GM12878 (cell line): Measurements from ENCODE around the gene TTR. TPM values are rescaled to one million over a fixed set of nuclear protein-coding genes. Genes with fewer than 3 reads are reported as not detected.

Source experiments
- ATAC-seq: fragments of 200-7000 bp; cut with Tn5 transposase; 3 replicates; pipeline ENCODE4 v1.9.1; 2020; ENCODE audit warnings: mild to moderate bottlenecking, moderate library complexity
- BruUV-seq: library from RNA; stranded (reverse); fragments of 400-500 nt; replicated peaks from 2 replicates; lab custom pipeline; 2021; lab: Mats Ljungman, UMichigan
- CTCF ChIA-PET: fragments of 300-600 bp; sonication (Branson Sonifier 250); formaldehyde crosslinking; extraction: SDS; loops from one replicate; lab custom pipeline; 2021; ENCODE audit warnings: inconsistent platforms; lab: Yijun Ruan, JAX
- POLR2A ChIA-PET: fragments of 350-600 bp; formaldehyde crosslinking; extraction: SDS; loops from one replicate; lab custom pipeline; 2021; ENCODE audit warnings: inconsistent platforms; lab: Charles Lee
- RAD21 ChIA-PET: fragments of 300-600 bp; sonication (Branson Sonifier 250); formaldehyde crosslinking; loops from one replicate; lab custom pipeline; 2023; ENCODE audit warnings: antibody characterized with exemption; ENCODE audit not compliant: unreplicated experiment; lab: Charles Lee
- SMC1A ChIA-PET: fragments of 300-600 bp; sonication (Branson Sonifier 250); formaldehyde crosslinking; loops from one replicate; lab custom pipeline; 2023; ENCODE audit not compliant: unreplicated experiment, uncharacterized antibody; lab: Charles Lee
- DNase-seq: peaks from one replicate; pipeline ENCODE4 v3.0.0-alpha.2; 2011; ENCODE audit warnings: low read depth, low spot score
- FAIRE-seq: peaks from 3 replicates; lab custom pipeline; 2011; peaks lifted over from hg19 to GRCh38; lab: Jason Lieb, UNC
- H2AFZ ChIP-seq: 2 replicates; pipeline ENCODE4 v1.6.0; 2011; ENCODE audit warnings: low read depth, low read length, control low read depth; ENCODE audit not compliant: control insufficient read depth
- H3K27ac ChIP-seq: 2 replicates; pipeline ENCODE4 v1.5.1; 2011; ENCODE audit warnings: control low read depth; ENCODE audit not compliant: control insufficient read depth, insufficient read depth
- H3K27me3 ChIP-seq, 2 experiments: replicated peaks in 1 of 2; 2 replicates each; pipeline versions ENCODE4 v1.6.0 to v1.6.1; 2011; ENCODE audit warnings: low read length in 1 of 2; ENCODE audit not compliant: control insufficient read depth in 2 of 2, insufficient read depth in 2 of 2
- H3K36me3 ChIP-seq, 2 experiments: 2 replicates each; pipeline ENCODE4 v1.5.1; 2011; ENCODE audit warnings: low read length in 1 of 2; ENCODE audit not compliant: control insufficient read depth in 2 of 2, insufficient read depth in 2 of 2
- H3K4me1 ChIP-seq: 2 replicates; pipeline ENCODE4 v1.6.1; 2011; ENCODE audit warnings: mild to moderate bottlenecking, low read length, moderate library complexity, mixed read lengths; ENCODE audit not compliant: control insufficient read depth, insufficient read depth
- H3K4me2 ChIP-seq: 2 replicates; pipeline ENCODE4 v1.6.0; 2011; ENCODE audit warnings: control low read depth; ENCODE audit not compliant: control insufficient read depth, insufficient read depth
- H3K4me3 ChIP-seq: fragments of 200-600 bp; sonication (generic); 2 replicates; pipeline ENCODE4 v1.5.1; 2016
- H3K79me2 ChIP-seq: 2 replicates; pipeline ENCODE4 v1.6.0; 2011; ENCODE audit warnings: low read length; ENCODE audit not compliant: control insufficient read depth, insufficient read depth
- H3K9ac ChIP-seq: 2 replicates; pipeline ENCODE4 v1.8.0; 2011; ENCODE audit warnings: low read length, control low read depth, mixed read lengths; ENCODE audit not compliant: control insufficient read depth, insufficient read depth
- H3K9me3 ChIP-seq: replicated peaks from 3 replicates; pipeline ENCODE4 v1.5.1; 2011; ENCODE audit warnings: mild to moderate bottlenecking, low read length; ENCODE audit not compliant: control insufficient read depth, insufficient read depth
- H4K20me1 ChIP-seq: 2 replicates; pipeline ENCODE4 v1.6.0; 2011; ENCODE audit not compliant: control insufficient read depth, insufficient read depth
- ATF2 ChIP-seq: IDR thresholded peaks from 2 replicates; pipeline ENCODE4 v1.6.1; 2012; ENCODE audit warnings: low read length, inconsistent platforms
- BCL11A ChIP-seq: IDR thresholded peaks from 2 replicates; pipeline ENCODE4 v1.6.1; 2011; ENCODE audit warnings: low read depth, low read length
- BMI1 ChIP-seq: fragments of 450-650 bp; IDR thresholded peaks from 2 replicates; pipeline ENCODE4 v1.6.1; 2016; ENCODE audit warnings: mild to moderate bottlenecking, moderate library complexity, borderline replicate concordance
- CHD4 ChIP-seq: fragments of 200-600 bp; sonication (generic); IDR thresholded peaks from 2 replicates; pipeline ENCODE4 v1.6.1; 2016; ENCODE audit warnings: mild to moderate bottlenecking
- HDGF ChIP-seq: fragments of 450-650 bp; IDR thresholded peaks from 2 replicates; pipeline ENCODE4 v1.6.1; 2016; ENCODE audit warnings: antibody characterized with exemption
- IKZF1 ChIP-seq: fragments of 450-650 bp; conservative IDR thresholded peaks from 2 replicates; pipeline ENCODE4 v1.6.1; 2017; ENCODE audit warnings: antibody characterized with exemption, mild to moderate bottlenecking
- IKZF2 ChIP-seq, 2 experiments: fragments of 450-650 bp; IDR thresholded peaks; 2 replicates each; pipeline ENCODE4 v1.6.1; 2017; ENCODE audit warnings: mild to moderate bottlenecking in 2 of 2, moderate library complexity in 2 of 2
- KDM1A ChIP-seq: fragments of 200-600 bp; sonication (generic); IDR thresholded peaks from 2 replicates; pipeline ENCODE4 v1.6.1; 2016; ENCODE audit warnings: borderline replicate concordance
- MAX ChIP-seq: IDR thresholded peaks from 2 replicates; pipeline ENCODE4 v1.6.1; 2012; ENCODE audit warnings: low read depth, low read length, improper control_type of control experiment
- MEF2B ChIP-seq: fragments of 450-650 bp; IDR thresholded peaks from 2 replicates; pipeline ENCODE4 v1.6.1; 2018; ENCODE audit warnings: mild to moderate bottlenecking, moderate library complexity; ENCODE audit not compliant: partially characterized antibody, poor library complexity, severe bottlenecking
- NR2C1 ChIP-seq: fragments of 450-650 bp; IDR thresholded peaks from 2 replicates; pipeline ENCODE4 v1.6.1; 2017; ENCODE audit warnings: antibody characterized with exemption, mild to moderate bottlenecking, moderate library complexity
- PML ChIP-seq: IDR thresholded peaks from 2 replicates; pipeline ENCODE4 v1.6.1; 2012; ENCODE audit warnings: low read length, inconsistent platforms
- POU2F2 ChIP-seq: IDR thresholded peaks from 3 replicates; pipeline ENCODE4 v1.6.1; 2011; ENCODE audit warnings: low read depth, mild to moderate bottlenecking, low read length, borderline replicate concordance
- SIN3A ChIP-seq: IDR thresholded peaks from 2 replicates; pipeline ENCODE4 v1.6.1; 2012; ENCODE audit warnings: low read depth, low read length, improper control_type of control experiment
- SKIL ChIP-seq: fragments of 450-650 bp; IDR thresholded peaks from 2 replicates; pipeline ENCODE4 v1.6.1; 2017; ENCODE audit warnings: mild to moderate bottlenecking, low read depth, inconsistent platforms; ENCODE audit not compliant: poor library complexity, severe bottlenecking
- SMAD1 ChIP-seq: fragments of 450-650 bp; IDR thresholded peaks from 2 replicates; pipeline ENCODE4 v1.6.1; 2018; ENCODE audit warnings: mild to moderate bottlenecking, low read depth; ENCODE audit not compliant: partially characterized antibody
- SPI1 ChIP-seq: IDR thresholded peaks from 2 replicates; pipeline ENCODE4 v1.6.1; 2011; ENCODE audit warnings: low read depth, mild to moderate bottlenecking, low read length, moderate library complexity, borderline replicate concordance; ENCODE audit not compliant: insufficient read depth
- SUPT20H ChIP-seq: IDR thresholded peaks from 2 replicates; pipeline ENCODE4 v1.6.1; 2011; ENCODE audit warnings: low read depth, mild to moderate bottlenecking, low read length, moderate library complexity, borderline replicate concordance; ENCODE audit not compliant: control insufficient read depth
- TARDBP ChIP-seq: IDR thresholded peaks from 2 replicates; pipeline ENCODE4 v1.6.1; 2016; ENCODE audit warnings: borderline replicate concordance
- ZNF384 ChIP-seq: IDR thresholded peaks from 2 replicates; pipeline ENCODE4 v1.6.1; 2012; ENCODE audit warnings: low read depth, mild to moderate bottlenecking, low read length, improper control_type of control experiment, borderline replicate concordance
- WGBS: methylation state at CpG from one replicate; pipeline ENCODE4 v1.1.6; 2016; ENCODE audit warnings: low lambda C conversion rate; ENCODE audit not compliant: insufficient replicate concordance, insufficient coverage; ENCODE audit errors: missing lambda C conversion rate; 5-methylcytosine and 5-hydroxymethylcytosine counted together
- in situ Hi-C: fragments of 300-500 bp; cut with MboI; formaldehyde crosslinking; loops from 9 replicates; pipeline ENCODE4 v1.14.3; 2018; ENCODE audit warnings: mixed read lengths
- intact Hi-C: fragments of 100-400 bp; cut with micrococcal nuclease; formaldehyde crosslinking; loops from one replicate; pipeline ENCODE4 v1.14.2; 2022; ENCODE audit not compliant: unreplicated experiment
- polyA plus RNA-seq, 11 experiments: library from polyadenylated mRNA; depleted of rRNA in 4 of 11; unstranded in 6 of 11; stranded (reverse) in 5 of 11; fragments of >200 nt; fragmentation: Nextera tagmentation in 4 of 11; fragmentation: Illumina TruSeq in 1 of 11; extraction: Ambion mirVana in 4 of 11; extraction: Trizol in 1 of 11; gene quantifications; 1 replicate in 1 of 11; 2 replicates in 10 of 11; pipeline versions ENCODE4 v1.2.1 to v1.2.3, GENCODE V29; 2011 to 2016; ENCODE audit warnings: inconsistent platforms in 2 of 11, missing spikeins in 2 of 11, low read depth in 1 of 11
- total RNA-seq, 4 experiments: library from RNA; depleted of rRNA in 3 of 4; stranded (reverse); fragments of >200 nt in 3 of 4; fragmentation: Illumina TruSeq in 1 of 4; extraction: Trizol in 1 of 4; gene quantifications; 2 replicates each; pipeline versions ENCODE4 v1.2.1 to v1.2.3, GENCODE V29; 2013 to 2021

Gene TTR
- total and polyA plus RNA-seq, 10 of the 15 experiments (the other 5 are each of a cell fraction or from before 2014, with no cell fraction given): 0.05 to 1.2 TPM; not detected in 8

- Histone ChIP-seq H4K20me1 (no peaks in the 10 kb centered on the region), H3K4me3 (no peak overlapping the region), H3K4me2 (no peak overlapping the region), H3K9me3 (no peaks in the 10 kb centered on the region), H3K36me3 (no peaks in the 10 kb centered on the region), H2AFZ (no peak overlapping the region), H3K27ac (no peak overlapping the region), H3K27me3 (no peaks in the 10 kb centered on the region), H3K9ac (no peak overlapping the region), H3K79me2 (no peaks in the 10 kb centered on the region), H3K4me1 (peaks cover 6% of the 10 kb centered on the region)
- no peak for TF ChIP-seq CHD4
- TF ChIP-seq MAX: no peak
- TF ChIP-seq SUPT20H: no peak
- no peak for TF ChIP-seq SIN3A
- TF ChIP-seq IKZF1: no peak
- TF ChIP-seq KDM1A: no peak
- TF ChIP-seq SPI1: no peak
- TF ChIP-seq NR2C1: no peak
- TF ChIP-seq HDGF: no peak
- no peak for TF ChIP-seq BCL11A
- no peak for TF ChIP-seq TARDBP
- no peak for TF ChIP-seq POU2F2
- TF ChIP-seq SMAD1: no peak
- no peak for TF ChIP-seq SKIL
- TF ChIP-seq PML: no peak
- TF ChIP-seq ATF2: no peak
- no peak for TF ChIP-seq MEF2B
- TF ChIP-seq IKZF2 (IDR thresholded peaks at IDR 0.05): no peak
- no peak for TF ChIP-seq ZNF384
- no peak for TF ChIP-seq BMI1
- WGBS: 46% methylated on average over 3 of the region's 3 CpGs
- ATAC-seq (no peak), DNase-seq (no peak), FAIRE-seq (no peak)
- ChIA-PET POLR2A (no interaction called here), RAD21 (interaction anchor here (0.6 kb wide), 1 partner anchor 33 kb away, joined by 3 read pairs; no protein-coding TSS in a partner anchor), SMC1A (interaction anchor here (0.9 to 1.6 kb wide), 4 partner anchors 11 to 36 kb away, joined by 3 to 8 read pairs (median 4); no protein-coding TSS in a partner anchor), CTCF (interaction anchor here (1.1 to 2.3 kb wide), 4 partner anchors 12 to 147 kb away, joined by 3 to 14 read pairs (median 6); no protein-coding TSS in a partner anchor)
- no TSS peak for BruUV-seq
- intact Hi-C loops: no loop called here
- in situ Hi-C loops: no loop called here
These were observed 16.0 kb upstream of the TTR start for GRCh38 chr18:31575515-31576257.
